ENCODE measurements around the gene FRY. TPM values are rescaled to one million over a fixed set of nuclear protein-coding genes. Genes with fewer than 3 reads are reported as not detected.

Gene FRY
- total and polyA plus RNA-seq, 2 of the 13 experiments (the other 11 are each of a cell fraction or from before 2014, with no cell fraction given): 8.2 to 13.1 TPM

DNA sequence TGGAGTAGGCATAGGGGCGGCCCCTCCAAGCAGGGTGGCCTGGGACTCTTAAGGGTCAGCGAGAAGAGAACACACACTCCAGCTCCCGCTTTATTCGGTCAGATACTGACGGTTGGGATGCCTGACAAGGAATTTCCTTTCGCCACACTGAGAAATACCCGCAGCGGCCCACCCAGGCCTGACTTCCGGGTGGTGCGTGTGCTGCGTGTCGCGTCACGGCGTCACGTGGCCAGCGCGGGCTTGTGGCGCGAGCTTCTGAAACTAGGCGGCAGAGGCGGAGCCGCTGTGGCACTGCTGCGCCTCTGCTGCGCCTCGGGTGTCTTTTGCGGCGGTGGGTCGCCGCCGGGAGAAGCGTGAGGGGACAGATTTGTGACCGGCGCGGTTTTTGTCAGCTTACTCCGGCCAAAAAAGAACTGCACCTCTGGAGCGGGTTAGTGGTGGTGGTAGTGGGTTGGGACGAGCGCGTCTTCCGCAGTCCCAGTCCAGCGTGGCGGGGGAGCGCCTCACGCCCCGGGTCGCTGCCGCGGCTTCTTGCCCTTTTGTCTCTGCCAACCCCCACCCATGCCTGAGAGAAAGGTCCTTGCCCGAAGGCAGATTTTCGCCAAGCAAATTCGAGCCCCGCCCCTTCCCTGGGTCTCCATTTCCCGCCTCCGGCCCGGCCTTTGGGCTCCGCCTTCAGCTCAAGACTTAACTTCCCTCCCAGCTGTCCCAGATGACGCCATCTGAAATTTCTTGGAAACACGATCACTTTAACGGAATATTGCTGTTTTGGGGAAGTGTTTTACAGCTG is 283.9 kb downstream of the FRY start, which contains the start of the genes BRCA2 and ZAR1L (continued):
- TF ChIP-seq CREB1 (IDR thresholded peaks at IDR 0.05): peak; percentile 93
- peak; percentile 97 for TF ChIP-seq CREB1 (CRISPR knock-in tag; IDR thresholded peaks at IDR 0.05)
- TF ChIP-seq TCF7L2 (IDR thresholded peaks at IDR 0.05; ENCODE audit: low read depth, low read length): no peak
- no peak for TF ChIP-seq ZNF672 (CRISPR knock-in tag; IDR thresholded peaks at IDR 0.05)
- no peak for TF ChIP-seq ZNF383 (CRISPR knock-in tag; IDR thresholded peaks at IDR 0.05; ENCODE audit: borderline replicate concordance)
- no peak for TF ChIP-seq TEAD2 (CRISPR knock-in tag; IDR thresholded peaks at IDR 0.05)
- peak; percentile 94 for TF ChIP-seq ATF1 (CRISPR knock-in tag; IDR thresholded peaks at IDR 0.05)
- no peak for TF ChIP-seq ZNF430 (CRISPR knock-in tag; IDR thresholded peaks at IDR 0.05)
- TF ChIP-seq RELA (CRISPR knock-in tag; IDR thresholded peaks at IDR 0.05): no peak
- no peak; the same call in 1 of the 2 replicates for TF ChIP-seq ZNF335 (CRISPR knock-in tag; IDR thresholded peaks at IDR 0.05)
- peak; percentile 87 for TF ChIP-seq POLR2AphosphoS5 (IDR thresholded peaks at IDR 0.05; ENCODE audit: low read depth, low read length)
- TF ChIP-seq ARNT2 (CRISPR knock-in tag; IDR thresholded peaks at IDR 0.05; ENCODE audit: low read depth): peak; percentile 83; the same call in 1 of the 2 replicates
- TF ChIP-seq ZSCAN5A (CRISPR knock-in tag; IDR thresholded peaks at IDR 0.05; ENCODE audit: borderline replicate concordance): peak; percentile 55
- no peak for TF ChIP-seq CSRNP2 (CRISPR knock-in tag; conservative IDR thresholded peaks at IDR 0.05; ENCODE audit: low read depth)
- 0 out of 2 replicates have a peak, but pooled peaks have one; percentile 18 for TF ChIP-seq ZNF878 (CRISPR knock-in tag; IDR thresholded peaks at IDR 0.05)
- TF ChIP-seq ZBTB25 (CRISPR knock-in tag; IDR thresholded peaks at IDR 0.05): no peak
- TF ChIP-seq CEBPG (CRISPR knock-in tag; IDR thresholded peaks at IDR 0.05): no peak; the same call in 1 of the 2 replicates
- TF ChIP-seq ARHGAP35 (CRISPR knock-in tag; IDR thresholded peaks at IDR 0.05; ENCODE audit: borderline replicate concordance): no peak
- no peak; the same call in 1 of the 2 replicates for TF ChIP-seq ZNF33B (CRISPR knock-in tag; IDR thresholded peaks at IDR 0.05)
- no peak for TF ChIP-seq PAWR (CRISPR knock-in tag; IDR thresholded peaks at IDR 0.05; ENCODE audit: borderline replicate concordance)
- 0 out of 2 replicates have a peak, but pooled peaks have one; percentile 4 for TF ChIP-seq RAD21 (CRISPR knock-in tag; IDR thresholded peaks at IDR 0.05)
- peak; percentile 86; the same call in 1 of the 2 replicates for TF ChIP-seq ZNF253 (CRISPR knock-in tag; IDR thresholded peaks at IDR 0.05; ENCODE audit: borderline replicate concordance)
- TF ChIP-seq NR2C2 (CRISPR knock-in tag; IDR thresholded peaks at IDR 0.05; ENCODE audit: borderline replicate concordance): peak; percentile 40; the same call in 1 of the 2 replicates
- TF ChIP-seq, protein P1, sequence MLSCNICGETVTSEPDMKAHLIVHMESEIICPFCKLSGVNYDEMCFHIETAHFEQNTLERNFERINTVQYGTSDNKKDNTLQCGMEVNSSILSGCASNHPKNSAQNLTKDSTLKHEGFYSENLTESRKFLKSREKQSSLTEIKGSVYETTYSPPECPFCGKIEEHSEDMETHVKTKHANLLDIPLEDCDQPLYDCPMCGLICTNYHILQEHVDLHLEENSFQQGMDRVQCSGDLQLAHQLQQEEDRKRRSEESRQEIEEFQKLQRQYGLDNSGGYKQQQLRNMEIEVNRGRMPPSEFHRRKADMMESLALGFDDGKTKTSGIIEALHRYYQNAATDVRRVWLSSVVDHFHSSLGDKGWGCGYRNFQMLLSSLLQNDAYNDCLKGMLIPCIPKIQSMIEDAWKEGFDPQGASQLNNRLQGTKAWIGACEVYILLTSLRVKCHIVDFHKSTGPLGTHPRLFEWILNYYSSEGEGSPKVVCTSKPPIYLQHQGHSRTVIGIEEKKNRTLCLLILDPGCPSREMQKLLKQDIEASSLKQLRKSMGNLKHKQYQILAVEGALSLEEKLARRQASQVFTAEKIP (CRISPR knock-in tag; IDR thresholded peaks at IDR 0.05; ENCODE audit: borderline replicate concordance): no peak
- TF ChIP-seq ZNF446 (CRISPR knock-in tag; IDR thresholded peaks at IDR 0.05): no peak
- TF ChIP-seq AGO2 (optimal IDR thresholded peaks at IDR 0.05; ENCODE audit: low read depth, low read length): peak; percentile 44

Measured in HepG2 (cell line).